Mammary epithelial cell (primary cell): Measurements from ENCODE around the gene NAGPA.

Experiments
- EZH2 ChIP-seq: IDR thresholded peaks from 2 replicates; pipeline ENCODE4 v1.6.1; 2012; ENCODE audit warnings: low read length, inconsistent platforms, borderline replicate concordance
- TF ChIP-seq, protein P1 (sequence below), 2 donors: IDR thresholded peaks in 1 of 2; conservative IDR thresholded peaks in 1 of 2; 2 replicates each; pipeline ENCODE4 v1.5.1; 2011 to 2012; ENCODE audit warnings: inconsistent platforms in 2 of 2, low read length in 2 of 2, mild to moderate bottlenecking in 2 of 2, control low read depth in 1 of 2, low read depth in 1 of 2; ENCODE audit not compliant: insufficient read depth in 1 of 2; ENCODE audit errors: extremely low read depth in 1 of 2

GRCh38 chr16:5000573-5001001 is 33.1 kb downstream of the NAGPA start:
- TF ChIP-seq, protein P1, sequence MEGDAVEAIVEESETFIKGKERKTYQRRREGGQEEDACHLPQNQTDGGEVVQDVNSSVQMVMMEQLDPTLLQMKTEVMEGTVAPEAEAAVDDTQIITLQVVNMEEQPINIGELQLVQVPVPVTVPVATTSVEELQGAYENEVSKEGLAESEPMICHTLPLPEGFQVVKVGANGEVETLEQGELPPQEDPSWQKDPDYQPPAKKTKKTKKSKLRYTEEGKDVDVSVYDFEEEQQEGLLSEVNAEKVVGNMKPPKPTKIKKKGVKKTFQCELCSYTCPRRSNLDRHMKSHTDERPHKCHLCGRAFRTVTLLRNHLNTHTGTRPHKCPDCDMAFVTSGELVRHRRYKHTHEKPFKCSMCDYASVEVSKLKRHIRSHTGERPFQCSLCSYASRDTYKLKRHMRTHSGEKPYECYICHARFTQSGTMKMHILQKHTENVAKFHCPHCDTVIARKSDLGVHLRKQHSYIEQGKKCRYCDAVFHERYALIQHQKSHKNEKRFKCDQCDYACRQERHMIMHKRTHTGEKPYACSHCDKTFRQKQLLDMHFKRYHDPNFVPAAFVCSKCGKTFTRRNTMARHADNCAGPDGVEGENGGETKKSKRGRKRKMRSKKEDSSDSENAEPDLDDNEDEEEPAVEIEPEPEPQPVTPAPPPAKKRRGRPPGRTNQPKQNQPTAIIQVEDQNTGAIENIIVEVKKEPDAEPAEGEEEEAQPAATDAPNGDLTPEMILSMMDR (conservative IDR thresholded peaks at IDR 0.05 in 1 of 2, IDR thresholded peaks at IDR 0.05 in 1 of 2; ENCODE audit: extremely low read depth in 1 of 2, insufficient read depth in 1 of 2, low read depth in 1 of 2, low read length in 2 of 2): no peak
- no peak for TF ChIP-seq EZH2
